ENCODE measurements around the gene C6orf132. TPM values are rescaled to one million over a fixed set of nuclear protein-coding genes. Genes with fewer than 3 reads are reported as not detected.

C6orf132 gene
- total RNA-seq, 2 donors from 2014 or later: 35.1 to 42.3 TPM

GRCh38 chr6:42125231-42125630 lies 17.2 kb downstream of the C6orf132 start:
- DNase-seq: no peak
- H3K27ac ChIP-seq: no peak overlapping the region
- H3K9ac ChIP-seq (ENCODE audit: low read depth in 2 of 2, low read length in 2 of 2): no peak overlapping the region
- no peaks in the 10 kb centered on the region for H3K27me3 ChIP-seq
- intact Hi-C loops (cut with DNase I): no loop called here
- H3K4me3 ChIP-seq: no peak overlapping the region
- no peaks in the 10 kb centered on the region for H3K36me3 ChIP-seq
- no peaks in the 10 kb centered on the region for H3K9me3 ChIP-seq
- H3K4me1 ChIP-seq: peaks cover 11% of the 10 kb centered on the region
- TF ChIP-seq, protein P1, sequence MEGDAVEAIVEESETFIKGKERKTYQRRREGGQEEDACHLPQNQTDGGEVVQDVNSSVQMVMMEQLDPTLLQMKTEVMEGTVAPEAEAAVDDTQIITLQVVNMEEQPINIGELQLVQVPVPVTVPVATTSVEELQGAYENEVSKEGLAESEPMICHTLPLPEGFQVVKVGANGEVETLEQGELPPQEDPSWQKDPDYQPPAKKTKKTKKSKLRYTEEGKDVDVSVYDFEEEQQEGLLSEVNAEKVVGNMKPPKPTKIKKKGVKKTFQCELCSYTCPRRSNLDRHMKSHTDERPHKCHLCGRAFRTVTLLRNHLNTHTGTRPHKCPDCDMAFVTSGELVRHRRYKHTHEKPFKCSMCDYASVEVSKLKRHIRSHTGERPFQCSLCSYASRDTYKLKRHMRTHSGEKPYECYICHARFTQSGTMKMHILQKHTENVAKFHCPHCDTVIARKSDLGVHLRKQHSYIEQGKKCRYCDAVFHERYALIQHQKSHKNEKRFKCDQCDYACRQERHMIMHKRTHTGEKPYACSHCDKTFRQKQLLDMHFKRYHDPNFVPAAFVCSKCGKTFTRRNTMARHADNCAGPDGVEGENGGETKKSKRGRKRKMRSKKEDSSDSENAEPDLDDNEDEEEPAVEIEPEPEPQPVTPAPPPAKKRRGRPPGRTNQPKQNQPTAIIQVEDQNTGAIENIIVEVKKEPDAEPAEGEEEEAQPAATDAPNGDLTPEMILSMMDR (IDR thresholded peaks at IDR 0.05): no peak

DNA sequence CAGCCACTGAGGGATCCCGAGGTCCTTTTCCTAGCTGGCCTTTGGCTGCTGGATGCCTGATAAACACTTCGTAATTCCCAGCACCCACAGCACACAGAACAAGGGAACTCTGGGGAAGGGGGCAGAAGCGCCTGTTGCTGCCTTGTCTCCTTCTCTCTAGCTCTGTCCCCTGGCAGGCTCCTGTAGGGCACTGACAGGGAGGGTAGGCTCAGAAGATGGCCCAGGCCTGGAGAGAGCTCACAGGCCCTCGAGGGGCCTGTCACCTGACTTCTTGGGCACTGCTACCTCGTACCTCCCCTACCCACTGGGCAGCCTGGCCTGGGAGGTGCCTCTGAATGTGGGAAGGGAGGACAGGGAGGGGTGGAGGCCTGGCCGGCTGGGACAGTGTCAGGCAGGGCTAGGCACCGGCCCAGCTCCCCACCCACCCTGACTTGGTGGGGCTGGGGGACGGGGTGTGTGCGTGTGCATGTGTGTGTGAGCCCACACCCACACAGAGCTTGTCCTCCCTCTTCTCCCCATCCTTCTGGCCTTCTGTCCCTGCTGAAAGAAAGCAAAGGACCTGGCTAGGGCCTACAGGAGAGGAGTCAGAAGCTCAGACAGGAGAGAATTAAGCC lies 18.1 kb downstream of the C6orf132 start:
- Histone ChIP-seq H3K9me3 (no peaks in the 10 kb centered on the region), H3K4me1 (peaks cover 11% of the 10 kb centered on the region), H3K36me3 (no peaks in the 10 kb centered on the region), H3K9ac (ENCODE audit: low read depth in 2 of 2, low read length in 2 of 2) (peak overlapping the region in 1 of 2 donors; percentile 43), H3K27ac (no peak overlapping the region), H3K27me3 (no peaks in the 10 kb centered on the region), H3K4me3 (no peak overlapping the region)
- intact Hi-C loops (cut with DNase I): no loop called here
- DNase-seq: no peak
- TF ChIP-seq, protein P1 (IDR thresholded peaks at IDR 0.05): no peak

- peaks cover 11% of the 10 kb centered on the region for H3K4me1 ChIP-seq
- no peak for DNase-seq
- TF ChIP-seq, protein P1 (IDR thresholded peaks at IDR 0.05): no peak
- no peaks in the 10 kb centered on the region for H3K36me3 ChIP-seq
- no peaks in the 10 kb centered on the region for H3K9me3 ChIP-seq
- H3K4me3 ChIP-seq: no peak overlapping the region
- intact Hi-C loops (cut with DNase I): no loop called here
- peak overlapping the region; percentile 72 for H3K27ac ChIP-seq
- no peaks in the 10 kb centered on the region for H3K27me3 ChIP-seq
- H3K9ac ChIP-seq (ENCODE audit: low read depth in 2 of 2, low read length in 2 of 2): peak overlapping the region in 1 of 2 donors; percentile 43
These were observed 18.9 kb downstream of the C6orf132 start for GRCh38 chr6:42123379-42124103.

DNA sequence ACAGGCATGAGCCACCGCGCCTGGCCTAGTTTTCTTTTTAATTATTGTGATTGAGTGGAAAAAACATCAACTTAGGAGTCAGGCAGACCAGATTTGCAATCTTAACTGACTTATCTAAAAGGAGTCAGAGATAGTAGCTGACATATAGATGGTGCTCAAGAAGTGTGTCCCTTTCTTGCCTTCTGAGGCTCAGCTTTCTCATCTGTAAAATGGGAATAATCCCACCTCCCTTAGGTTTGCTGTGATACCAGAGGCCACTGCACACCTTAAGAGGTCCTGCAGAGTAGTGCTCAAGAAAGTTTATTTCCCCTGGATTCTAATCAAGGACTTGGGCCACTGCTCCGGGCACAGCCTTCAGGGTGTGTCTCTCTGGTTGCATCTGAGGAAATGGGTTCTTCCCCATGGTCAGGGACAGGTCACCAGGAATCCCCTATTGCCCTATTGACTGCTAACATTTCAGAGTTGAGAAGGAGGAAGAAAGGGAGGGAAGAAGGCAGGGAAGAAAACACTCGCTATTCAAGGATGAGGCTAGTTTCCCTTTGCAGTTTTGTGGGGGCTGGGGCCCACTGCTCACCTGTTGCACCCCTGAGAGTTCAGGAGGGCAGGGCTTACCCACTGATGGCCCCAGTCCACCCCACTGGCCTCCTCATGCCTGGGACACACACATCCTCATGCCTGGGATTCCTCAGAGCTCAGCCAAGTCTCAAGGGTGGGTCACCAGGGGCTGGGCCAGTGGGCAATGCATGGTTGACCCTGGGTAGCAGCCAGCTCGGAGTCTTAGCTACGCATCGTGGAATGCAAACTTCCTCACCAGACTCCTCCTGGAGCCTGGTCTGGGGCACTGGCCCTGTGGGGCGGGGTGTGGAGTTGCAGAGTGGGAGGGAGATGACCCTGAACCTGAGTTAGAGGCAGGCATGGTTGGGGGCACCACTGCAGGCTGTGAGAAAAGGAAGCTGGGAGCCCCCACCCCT lies 21.2 kb downstream of the C6orf132 start:
- no peak overlapping the region for H3K4me3 ChIP-seq
- TF ChIP-seq, protein P1 (IDR thresholded peaks at IDR 0.05): no peak
- intact Hi-C loops (cut with DNase I): no loop called here
- no peaks in the 10 kb centered on the region for H3K27me3 ChIP-seq
- peaks cover 11% of the 10 kb centered on the region for H3K4me1 ChIP-seq
- H3K9me3 ChIP-seq: no peaks in the 10 kb centered on the region
- peak overlapping the region; percentile 72 for H3K27ac ChIP-seq
- peak overlapping the region in 1 of 2 donors; percentile 54 for H3K9ac ChIP-seq (ENCODE audit: low read depth in 2 of 2, low read length in 2 of 2)
- DNase-seq: no peak
- H3K36me3 ChIP-seq: no peaks in the 10 kb centered on the region

All from colonic mucosa (tissue), 4 donors.